ENCODE data around the gene EDAR.

The EDAR gene

GRCh38 chr2:108923736-108924579 lies 65.1 kb downstream of the EDAR start:
- DNase-seq, result no peak

DNA sequence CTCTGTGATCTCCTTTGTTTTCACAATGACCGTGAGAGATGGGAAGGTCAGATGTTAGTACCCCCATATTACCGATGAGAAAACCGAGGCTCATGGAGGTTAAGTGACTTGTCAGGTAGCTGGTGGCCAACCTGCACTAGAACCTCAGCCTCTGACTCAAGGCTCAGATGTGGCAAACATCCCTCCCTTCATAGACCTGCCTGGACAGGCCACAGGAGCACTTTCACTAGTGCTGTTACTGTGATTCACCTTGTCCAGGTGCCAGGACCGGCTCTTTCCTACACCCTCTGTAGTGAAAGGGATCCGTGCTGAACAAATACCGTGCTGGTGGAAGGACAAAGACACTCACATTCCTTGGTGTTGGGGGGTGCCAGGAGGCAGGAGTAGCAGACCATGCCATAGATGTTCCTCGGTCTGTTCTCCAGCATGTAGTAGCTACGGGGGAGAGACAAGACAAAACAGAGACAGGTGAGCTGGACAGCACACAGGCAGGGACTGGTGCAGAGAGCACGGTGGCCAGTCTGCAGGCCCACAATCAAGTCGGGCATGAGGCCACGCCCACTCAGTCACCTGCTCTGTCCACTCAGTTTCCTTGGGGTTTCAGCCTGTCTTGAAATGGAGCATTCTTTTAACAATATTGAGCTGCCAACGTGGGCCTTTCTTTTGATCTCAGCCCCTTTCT lies 65.9 kb downstream of the EDAR start:
- no peak for DNase-seq

- no peak for DNase-seq
Measured at GRCh38 chr2:108922141-108922915, 66.7 kb downstream of the EDAR start.

DNA sequence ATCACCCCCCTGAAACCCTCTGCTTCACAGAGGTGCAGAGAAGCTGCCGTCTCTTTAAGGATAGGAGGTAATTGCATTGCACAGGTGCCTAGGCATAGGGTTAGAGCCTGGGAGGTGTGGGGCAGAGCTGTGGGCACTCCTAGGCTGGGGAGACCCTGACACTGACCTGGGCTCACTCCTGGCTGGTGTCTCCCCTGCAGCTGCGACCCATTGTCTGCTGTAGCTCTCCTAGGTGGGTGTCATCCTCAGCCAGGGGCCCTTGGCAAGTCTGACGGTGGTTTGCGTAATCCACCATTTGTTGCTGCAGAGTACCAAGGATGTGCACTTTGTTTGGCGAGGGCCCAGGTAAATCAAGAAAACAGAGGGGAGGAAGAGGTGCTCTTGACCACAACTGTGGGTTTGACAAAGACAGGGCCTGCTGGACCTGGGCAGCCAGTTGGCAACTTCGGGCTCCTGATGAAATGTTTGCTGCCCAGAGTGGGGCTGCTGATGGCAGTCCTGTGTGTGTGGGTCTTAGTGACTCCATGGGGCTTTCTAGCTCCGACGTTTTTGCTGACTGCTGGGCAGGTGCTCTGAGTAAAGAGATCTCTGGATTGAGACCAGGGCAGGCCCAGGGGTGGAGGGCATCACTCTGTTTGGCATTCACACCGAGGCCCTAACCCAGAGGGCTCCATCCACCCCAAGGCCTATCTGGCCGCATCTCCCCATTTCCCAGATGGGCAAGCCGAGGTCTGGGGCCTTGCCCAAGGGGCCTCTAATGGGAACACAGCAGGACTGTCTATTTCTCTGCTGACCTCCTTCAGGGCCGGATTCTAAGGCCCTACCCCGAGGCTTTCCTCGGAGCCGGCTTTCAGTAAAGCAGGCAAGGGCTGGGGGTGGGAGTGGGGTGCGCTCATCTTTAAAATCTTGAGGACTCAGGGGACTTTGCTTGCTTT lies 67.7 kb downstream of the EDAR start:
- DNase-seq, result no peak

DNA sequence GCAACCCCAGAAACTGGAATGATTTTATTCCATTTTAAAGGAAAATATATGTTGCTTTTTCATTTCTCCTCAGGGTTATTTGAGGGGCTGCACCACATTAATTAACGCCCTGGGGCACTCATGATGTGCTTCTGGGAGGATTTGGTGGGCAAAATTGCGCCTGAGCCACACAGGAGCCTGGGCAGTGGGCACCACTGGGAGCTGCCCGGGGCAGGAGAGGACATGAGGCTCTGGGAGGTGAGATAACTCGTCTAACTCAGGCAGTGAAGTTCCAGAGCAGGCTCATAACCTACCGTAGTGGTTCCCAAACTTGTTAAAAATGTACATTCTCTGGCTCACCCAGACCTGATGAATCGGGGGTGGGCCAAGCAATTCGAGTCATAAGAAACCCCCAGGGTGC lies 68.3 kb downstream of the EDAR start:
- DNase-seq, result no peak

- DNase-seq, result no peak
Measured at GRCh38 chr2:108919571-108920373, 69.2 kb downstream of the EDAR start.

DNA sequence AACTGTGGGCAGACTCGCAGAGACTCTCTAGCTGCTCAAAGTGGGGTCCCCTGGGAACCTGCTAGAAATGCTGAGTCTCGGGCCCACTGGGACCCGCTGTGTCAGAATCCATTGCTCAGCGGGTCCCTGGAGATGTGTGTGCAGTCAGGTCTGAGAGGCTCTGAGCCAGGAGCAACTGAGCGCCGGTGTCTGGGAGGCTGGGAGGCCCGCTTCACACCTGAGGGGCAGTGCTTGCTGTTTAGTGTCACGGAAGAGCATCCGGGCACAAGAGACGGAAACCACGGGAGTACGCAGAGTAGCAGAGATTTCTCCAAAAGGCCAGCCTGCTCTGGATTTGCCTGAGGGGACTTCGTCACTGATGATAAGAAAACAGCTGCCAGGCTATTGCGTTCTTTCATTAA lies 70.1 kb downstream of the EDAR start:
- no peak for DNase-seq

DNA sequence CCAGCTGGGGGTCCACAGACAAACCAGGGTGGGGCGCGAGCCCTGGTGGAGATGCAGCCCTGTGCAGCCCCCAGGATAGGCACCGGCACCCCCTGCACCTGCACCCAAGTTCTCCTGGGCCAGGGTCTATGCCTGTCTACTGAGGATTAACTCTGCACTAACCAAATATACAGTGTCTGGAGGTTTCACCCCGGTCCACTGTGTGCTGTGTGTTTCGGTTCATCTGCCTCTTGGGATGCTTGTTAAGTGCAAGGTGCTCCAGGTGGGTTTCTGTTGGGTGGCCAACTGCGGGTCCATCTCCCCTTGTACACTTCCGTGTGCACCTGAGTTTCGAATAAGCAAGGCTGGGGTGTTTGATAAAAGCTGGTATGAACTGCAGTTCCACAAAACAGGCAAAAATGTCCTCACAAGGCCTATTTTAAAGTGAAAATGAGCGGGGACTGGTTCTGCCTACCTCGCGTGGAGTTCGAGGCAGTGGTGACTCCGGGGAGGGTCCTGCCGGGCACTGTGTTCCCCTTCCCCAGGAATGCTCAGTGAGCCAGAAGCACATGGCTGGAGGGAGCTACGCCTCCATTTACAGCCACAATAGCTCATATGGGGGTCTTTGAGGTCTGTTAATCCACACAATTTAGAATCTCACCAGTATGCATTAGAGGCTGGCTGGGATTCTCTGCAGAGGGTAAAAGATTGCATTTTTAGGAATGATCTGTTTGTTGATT lies 70.7 kb downstream of the EDAR start:
- no peak for DNase-seq

DNA sequence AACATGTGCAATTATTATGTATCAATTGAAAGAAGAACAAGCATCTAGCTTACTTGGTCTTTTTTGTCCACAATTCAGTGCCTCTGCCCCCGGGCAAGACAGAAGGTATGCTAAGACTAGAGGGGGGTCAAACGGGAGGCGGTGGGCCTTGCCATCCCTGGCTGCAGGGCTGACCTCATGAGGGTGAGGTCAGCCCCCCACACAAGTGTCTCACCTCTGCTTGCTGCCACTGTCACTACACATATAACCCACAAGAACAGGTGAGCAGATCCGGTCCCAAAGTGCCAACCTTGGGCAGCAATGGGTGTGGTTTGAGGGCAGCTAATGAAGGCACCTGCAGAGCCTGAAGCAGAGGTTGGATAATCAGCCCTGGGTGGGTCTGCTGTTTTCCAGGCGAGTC lies 71.5 kb downstream of the EDAR start:
- DNase-seq, result no peak

DNA sequence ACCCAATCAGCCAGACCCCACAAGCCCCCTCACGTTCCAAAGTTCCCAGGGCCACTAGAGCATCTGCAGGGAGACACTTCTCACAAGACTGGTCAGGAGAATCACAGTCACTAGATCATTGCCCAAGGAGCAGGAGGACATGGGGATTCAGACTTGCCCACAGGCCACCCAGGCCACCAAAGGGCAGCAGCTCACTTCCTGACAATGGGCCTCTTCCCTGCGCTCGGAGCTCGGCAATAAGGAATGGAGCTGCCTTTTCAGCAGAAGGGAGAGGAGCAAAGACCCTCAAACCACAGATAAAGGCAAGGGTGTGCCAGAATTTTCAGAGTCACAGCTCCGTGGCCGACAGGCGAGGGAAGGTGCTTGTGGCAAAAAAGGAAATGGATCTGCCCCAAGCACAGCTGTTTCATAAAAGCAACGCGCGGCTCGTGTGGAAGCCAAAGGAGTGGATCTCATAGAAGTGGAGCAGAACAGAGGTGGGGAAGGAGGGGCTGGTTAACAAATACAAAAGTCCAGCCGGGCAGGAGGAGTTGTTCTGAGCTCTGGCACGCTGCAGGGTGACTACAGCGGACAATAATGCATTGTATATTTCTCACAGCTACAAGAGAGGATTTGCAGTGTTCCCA lies 72.1 kb downstream of the EDAR start:
- DNase-seq, result no peak

DNA sequence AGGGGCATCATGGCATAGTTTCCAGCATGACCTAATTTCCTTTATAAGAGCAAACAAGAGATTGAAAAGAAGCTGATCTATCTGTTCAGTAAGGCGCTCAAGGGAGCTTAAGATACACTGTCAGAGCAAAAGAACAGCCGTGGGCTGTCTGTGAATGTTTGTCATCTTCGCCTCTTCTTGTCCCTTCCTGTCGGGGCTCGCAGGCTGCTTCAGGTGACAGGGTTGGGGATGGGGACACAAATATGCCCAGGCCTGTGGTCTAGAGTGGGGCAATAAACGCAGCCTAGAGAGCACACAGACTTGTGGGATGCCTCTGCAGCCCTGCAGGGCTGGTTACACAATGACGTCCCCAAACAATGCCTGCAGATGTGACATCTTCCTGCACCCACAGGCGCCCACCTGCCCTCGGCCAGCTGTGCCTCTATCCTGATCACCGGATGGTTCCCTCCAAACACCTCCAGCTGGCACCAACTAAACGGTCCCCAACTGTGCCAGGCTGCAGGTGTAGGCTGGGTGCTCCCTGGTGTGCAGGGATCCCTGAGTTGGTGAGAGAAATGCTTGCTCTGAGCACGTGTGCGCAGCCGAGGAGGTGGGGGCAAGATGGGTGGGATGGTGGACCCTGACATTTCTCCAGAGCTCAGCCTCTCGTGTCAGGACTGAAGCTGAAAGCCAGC lies 72.8 kb downstream of the EDAR start:
- DNase-seq, result no peak

DNA sequence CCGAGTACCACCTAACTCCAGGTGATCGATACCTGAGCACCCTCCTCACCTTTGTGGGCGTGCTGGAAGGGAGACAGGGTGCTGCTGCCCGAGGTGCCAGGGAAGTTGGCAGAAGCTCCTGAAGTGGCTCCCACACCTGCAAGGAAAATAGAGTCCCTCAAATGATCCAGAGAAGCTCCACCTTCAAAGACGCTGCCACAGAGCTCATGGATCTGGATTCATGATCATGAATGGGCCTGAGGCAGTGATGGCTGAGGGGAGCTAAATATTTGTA lies 76.5 kb downstream of the EDAR start:
- DNase-seq, result no peak

DNA sequence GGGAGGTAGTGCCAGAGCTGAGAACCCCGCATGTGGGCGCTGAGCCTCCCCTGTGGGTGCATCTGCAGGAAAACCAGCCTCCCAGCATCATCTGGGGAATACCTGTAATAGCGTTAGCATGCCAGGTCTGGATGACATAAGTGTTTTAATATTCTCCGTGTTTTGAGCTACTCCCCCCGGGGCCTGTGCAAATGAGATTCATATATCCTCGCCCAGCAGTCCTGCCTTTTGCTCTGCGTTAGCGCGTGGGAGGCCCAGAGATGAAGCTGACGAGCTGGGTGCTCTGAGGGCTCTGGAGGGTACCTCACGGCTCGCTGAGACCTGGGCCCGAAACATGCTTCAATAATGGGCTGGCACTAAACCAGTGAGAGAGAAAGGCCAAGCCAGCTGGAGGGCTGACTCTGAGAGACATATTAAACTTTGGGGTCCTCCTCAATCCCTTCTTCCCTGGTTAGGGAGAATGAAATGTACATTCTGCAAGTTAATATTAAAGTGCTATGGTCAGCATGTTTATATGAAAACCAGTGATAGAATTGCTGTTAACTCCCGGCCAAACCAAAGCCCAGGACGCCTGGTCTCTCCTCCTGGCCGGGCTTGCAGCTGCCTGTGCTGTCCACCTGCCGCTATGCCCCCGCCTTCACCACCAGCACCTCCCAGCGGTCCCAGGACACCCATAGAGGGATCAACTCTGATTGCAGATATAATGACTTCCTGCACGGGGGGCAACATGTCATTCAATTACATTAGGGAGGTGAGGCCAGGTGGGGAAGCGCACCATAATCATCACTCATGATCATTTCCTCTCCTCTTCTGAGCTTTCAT lies 77.0 kb downstream of the EDAR start:
- DNase-seq, result no peak

DNA sequence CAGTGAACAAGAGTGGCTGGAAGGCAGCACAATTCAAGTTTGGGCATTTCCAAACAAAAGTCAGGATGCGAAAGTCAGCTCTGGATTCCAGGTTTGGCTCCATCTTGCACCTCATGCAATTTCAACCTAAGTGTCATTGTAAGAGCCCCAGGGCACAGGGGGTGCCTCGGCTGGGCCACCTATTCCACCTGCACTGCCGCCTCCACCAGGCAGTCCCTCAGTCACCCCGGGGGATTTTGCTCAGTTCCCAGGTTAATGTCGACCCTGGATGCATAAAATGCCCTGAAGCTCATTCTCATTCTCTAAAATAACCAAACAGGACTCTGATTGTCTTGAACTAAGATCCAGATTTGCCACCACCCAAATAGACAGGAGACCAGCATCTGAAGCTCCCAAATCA lies 77.6 kb downstream of the EDAR start:
- no peak for DNase-seq

DNA sequence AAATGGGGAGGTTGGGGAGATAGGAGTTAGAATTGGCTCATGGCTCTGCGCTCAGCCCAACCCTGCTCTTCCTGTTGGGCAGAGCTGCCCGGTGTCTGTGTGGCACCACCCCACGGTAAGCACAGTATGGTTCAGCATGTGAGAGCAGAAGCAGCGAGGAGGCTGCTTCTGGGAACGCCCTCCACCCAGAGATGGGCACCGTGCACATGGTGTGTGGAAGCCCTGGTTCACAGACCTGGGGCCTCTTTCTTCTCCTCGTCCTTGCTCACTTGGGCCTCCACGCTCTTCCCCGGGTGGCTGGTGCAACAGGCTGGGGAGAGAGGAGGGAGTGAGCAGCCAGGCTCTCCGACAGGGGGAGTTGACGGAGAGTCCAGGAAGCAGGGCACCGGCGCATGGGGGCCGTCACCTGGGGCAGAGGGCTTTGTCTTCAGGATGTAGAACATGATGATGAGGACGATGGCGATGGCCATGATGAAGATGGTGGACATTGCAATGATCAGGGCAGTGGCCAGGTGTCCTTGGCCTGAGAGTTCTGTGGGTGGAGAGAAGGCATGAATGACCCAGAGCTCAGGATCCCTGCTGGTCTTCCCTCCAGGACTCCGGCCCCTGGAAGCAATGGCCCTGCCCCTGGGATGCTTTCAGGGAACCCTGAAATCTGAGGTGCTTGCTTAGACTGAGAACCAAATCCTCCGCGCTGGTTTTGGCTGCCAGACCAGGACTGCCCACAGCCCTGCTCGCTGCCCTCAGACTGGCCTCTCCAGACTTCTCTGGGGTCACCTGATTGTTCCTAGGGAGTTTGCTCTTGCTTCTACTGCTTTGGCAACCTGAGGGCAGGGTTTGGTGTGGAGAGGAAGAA lies 78.3 kb downstream of the EDAR start:
- no peak for DNase-seq

GRCh38 chr2:108910011-108910431 lies 79.0 kb downstream of the EDAR start:
- DNase-seq, result no peak

DNA sequence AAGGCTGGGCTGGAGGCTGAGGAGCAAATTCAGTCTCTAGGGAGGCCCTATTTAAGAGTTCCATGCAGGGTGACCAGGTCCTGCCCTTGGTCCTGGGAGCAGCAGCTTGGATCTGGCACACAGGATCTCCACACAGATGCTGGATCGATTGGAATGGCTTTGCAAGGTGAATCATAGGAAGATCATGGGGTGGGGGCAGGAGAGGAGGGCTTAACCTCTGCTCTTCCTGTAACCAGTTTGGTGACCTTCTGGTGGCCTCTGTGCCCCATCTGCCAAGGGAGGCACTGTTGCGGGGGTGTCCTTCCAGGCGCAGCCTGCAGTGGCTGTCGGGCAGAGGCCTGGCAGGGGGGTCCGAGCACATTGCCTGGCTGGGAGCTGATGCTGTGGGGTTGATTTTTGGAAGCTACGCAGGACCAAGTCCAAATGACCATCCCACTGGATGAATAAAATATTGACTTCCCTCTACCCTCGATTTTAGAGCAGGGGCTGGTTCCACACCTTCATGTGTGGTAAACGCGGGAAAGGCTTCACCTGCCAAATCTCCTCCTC lies 79.7 kb downstream of the EDAR start:
- no peak for DNase-seq

- DNase-seq, result no peak
Measured at GRCh38 chr2:108908713-108909070, 80.3 kb downstream of the EDAR start.
